ENCODE data around the gene TNMD.

GRCh38 chrX:100623001-100623400, 38.3 kb downstream of the TNMD start:
- no peak for TF ChIP-seq POLR2AphosphoS5 (IDR thresholded peaks at IDR 0.05; ENCODE audit: insufficient read depth, low read depth, low read length)
- no peak for TF ChIP-seq CTCF (IDR thresholded peaks at IDR 0.05; ENCODE audit: extremely low read depth in 1 of 2, insufficient read depth in 1 of 2, low read depth in 1 of 2, low read length in 2 of 2)
- TF ChIP-seq FOS (IDR thresholded peaks at IDR 0.05; ENCODE audit: borderline replicate concordance, insufficient read depth, low read length): no peak
